Measurements from ENCODE around the gene MAPRE2. TPM values are rescaled to one million over a fixed set of nuclear protein-coding genes. Genes with fewer than 3 reads are reported as not detected.

Gene MAPRE2
- total RNA-seq, 2 donors from 2014 or later, result 11.7 to 11.9 TPM

GRCh38 chr18:35010993-35011392 is 30.2 kb upstream of the MAPRE2 start:
- H3K27me3 ChIP-seq, result no peaks in the 10 kb centered on the region
- intact Hi-C loops (cut with DNase I), result no loop called here
- H3K27ac ChIP-seq, result no peak overlapping the region
- no peak for ATAC-seq
- TF ChIP-seq, protein P1, sequence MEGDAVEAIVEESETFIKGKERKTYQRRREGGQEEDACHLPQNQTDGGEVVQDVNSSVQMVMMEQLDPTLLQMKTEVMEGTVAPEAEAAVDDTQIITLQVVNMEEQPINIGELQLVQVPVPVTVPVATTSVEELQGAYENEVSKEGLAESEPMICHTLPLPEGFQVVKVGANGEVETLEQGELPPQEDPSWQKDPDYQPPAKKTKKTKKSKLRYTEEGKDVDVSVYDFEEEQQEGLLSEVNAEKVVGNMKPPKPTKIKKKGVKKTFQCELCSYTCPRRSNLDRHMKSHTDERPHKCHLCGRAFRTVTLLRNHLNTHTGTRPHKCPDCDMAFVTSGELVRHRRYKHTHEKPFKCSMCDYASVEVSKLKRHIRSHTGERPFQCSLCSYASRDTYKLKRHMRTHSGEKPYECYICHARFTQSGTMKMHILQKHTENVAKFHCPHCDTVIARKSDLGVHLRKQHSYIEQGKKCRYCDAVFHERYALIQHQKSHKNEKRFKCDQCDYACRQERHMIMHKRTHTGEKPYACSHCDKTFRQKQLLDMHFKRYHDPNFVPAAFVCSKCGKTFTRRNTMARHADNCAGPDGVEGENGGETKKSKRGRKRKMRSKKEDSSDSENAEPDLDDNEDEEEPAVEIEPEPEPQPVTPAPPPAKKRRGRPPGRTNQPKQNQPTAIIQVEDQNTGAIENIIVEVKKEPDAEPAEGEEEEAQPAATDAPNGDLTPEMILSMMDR (IDR thresholded peaks at IDR 0.05), result no peak
- TF ChIP-seq POLR2A (IDR thresholded peaks at IDR 0.05), result no peak
- DNase-seq, result no peak
- H3K4me1 ChIP-seq, result no peaks in the 10 kb centered on the region
- H3K9me3 ChIP-seq, result no peaks in the 10 kb centered on the region
- 81 to 94% methylated on average over 5 of the region's 5 CpGs for whole genome bisulfite sequencing, 2 donors
- no peaks in the 10 kb centered on the region for H3K36me3 ChIP-seq (replicated peaks in 1 of 2; ENCODE audit: insufficient read depth in 1 of 2, low read depth in 2 of 2)
- no peak overlapping the region for H3K4me3 ChIP-seq

DNA sequence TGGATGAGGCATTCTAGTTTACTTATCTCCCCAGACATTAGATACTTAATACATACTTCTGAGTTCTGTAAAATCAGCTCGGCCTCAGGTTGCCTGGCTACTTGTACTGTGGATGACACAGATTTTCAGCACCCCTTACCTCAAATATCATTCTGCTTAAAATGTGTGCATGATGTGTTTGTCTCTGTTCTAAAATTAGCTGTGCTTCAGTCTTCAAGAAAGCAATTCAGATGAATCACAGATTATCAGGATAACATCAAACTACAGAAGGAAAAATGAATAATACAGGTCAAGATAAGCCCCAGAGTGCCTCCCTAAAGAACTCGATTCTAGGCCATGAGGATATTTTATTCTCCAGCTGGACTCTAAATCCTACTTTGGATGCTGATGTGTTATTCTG is 21.3 kb upstream of the MAPRE2 start:
- H3K36me3 ChIP-seq (replicated peaks in 1 of 2; ENCODE audit: insufficient read depth in 1 of 2, low read depth in 2 of 2), result no peaks in the 10 kb centered on the region
- H3K4me1 ChIP-seq, result peaks cover 5% of the 10 kb centered on the region
- no peak for DNase-seq
- no peaks in the 10 kb centered on the region for H3K9me3 ChIP-seq
- WGBS, 2 donors, result 84% methylated on average over 2 of the region's 2 CpGs
- TF ChIP-seq POLR2A (IDR thresholded peaks at IDR 0.05), result no peak
- no peak overlapping the region for H3K27ac ChIP-seq
- H3K4me3 ChIP-seq, result no peak overlapping the region
- ATAC-seq, result no peak
- no peaks in the 10 kb centered on the region for H3K27me3 ChIP-seq
- intact Hi-C loops (cut with DNase I), result no loop called here

GRCh38 chr18:35022426-35023001 is 18.7 kb upstream of the MAPRE2 start:
- intact Hi-C loops (cut with DNase I), result no loop called here
- DNase-seq (no peak), ATAC-seq (no peak)
- Histone ChIP-seq H3K27ac (no peak overlapping the region), H3K36me3 (replicated peaks in 1 of 2; ENCODE audit: insufficient read depth in 1 of 2, low read depth in 2 of 2) (no peaks in the 10 kb centered on the region), H3K27me3 (no peaks in the 10 kb centered on the region), H3K4me1 (peaks cover 15% of the 10 kb centered on the region), H3K4me3 (no peak overlapping the region), H3K9me3 (no peaks in the 10 kb centered on the region)
- 90 to 98% methylated on average over 1 of the region's 1 CpG for WGBS, 2 donors
- TF ChIP-seq POLR2A (IDR thresholded peaks at IDR 0.05), result no peak
- TF ChIP-seq, protein P1 (IDR thresholded peaks at IDR 0.05), result no peak

DNA sequence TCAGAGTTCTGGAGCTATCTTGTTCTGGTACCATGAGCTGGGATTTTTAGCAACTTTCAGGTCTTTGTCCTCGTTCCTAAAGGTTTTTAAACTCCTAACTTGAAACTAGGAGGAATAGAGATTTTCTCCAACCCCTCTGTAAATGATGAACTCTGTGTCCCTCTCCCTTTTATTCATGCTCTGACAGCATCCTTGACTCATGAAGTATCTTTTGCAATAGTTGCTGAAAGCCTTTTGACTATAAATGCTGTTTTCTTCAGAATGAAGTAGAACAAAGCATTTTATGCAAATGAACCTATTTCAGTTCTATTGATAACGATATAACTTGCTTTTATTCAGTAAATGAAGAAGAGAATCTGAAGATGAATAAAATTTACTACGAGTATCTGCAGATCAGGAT is 17.0 kb upstream of the MAPRE2 start:
- Histone ChIP-seq H3K27me3 (no peaks in the 10 kb centered on the region), H3K36me3 (replicated peaks in 1 of 2; ENCODE audit: insufficient read depth in 1 of 2, low read depth in 2 of 2) (no peaks in the 10 kb centered on the region), H3K27ac (peak overlapping the region in 1 of 4 donors; percentile 70), H3K9me3 (no peaks in the 10 kb centered on the region), H3K4me3 (no peak overlapping the region), H3K4me1 (peaks cover 15% of the 10 kb centered on the region)
- no peak for ATAC-seq
- TF ChIP-seq, protein P1 (IDR thresholded peaks at IDR 0.05), result no peak
- TF ChIP-seq POLR2A (IDR thresholded peaks at IDR 0.05), result no peak
- WGBS, 2 donors, result 77 to 88% methylated on average over 3 of the region's 3 CpGs
- intact Hi-C loops (cut with DNase I), result no loop called here
- DNase-seq, result no peak

GRCh38 chr18:35024965-35025364 is 16.2 kb upstream of the MAPRE2 start:
- H3K27me3 ChIP-seq, result no peaks in the 10 kb centered on the region
- H3K27ac ChIP-seq, result peak overlapping the region; percentile 17 to 70 (median 54)
- intact Hi-C loops (cut with DNase I), result no loop called here
- DNase-seq, result peak; percentile 84 to 91 (median 90)
- 0 to 15% methylated on average over 1 of the region's 1 CpG for WGBS, 2 donors
- no peaks in the 10 kb centered on the region for H3K36me3 ChIP-seq (replicated peaks in 1 of 2; ENCODE audit: insufficient read depth in 1 of 2, low read depth in 2 of 2)
- no peak for TF ChIP-seq POLR2A (IDR thresholded peaks at IDR 0.05)
- TF ChIP-seq, protein P1 (IDR thresholded peaks at IDR 0.05), result no peak
- ATAC-seq, result peak; percentile 99
- H3K4me1 ChIP-seq, result peaks cover 15% of the 10 kb centered on the region
- no peak overlapping the region for H3K4me3 ChIP-seq
- no peaks in the 10 kb centered on the region for H3K9me3 ChIP-seq
